ENCODE measurements around the gene NSUN6. TPM values are rescaled to one million over a fixed set of nuclear protein-coding genes. Genes with fewer than 3 reads are reported as not detected.

NSUN6 gene
- total RNA-seq, 4 donors from 2014 or later: 5.0 to 10.4 (median 5.7) TPM

- no peak overlapping the region for H3K4me3 ChIP-seq
- no peak overlapping the region for H3K27ac ChIP-seq (replicated peaks in 1 of 4)
- peaks cover 23 to 72% (median 60%) of the 10 kb centered on the region in 4 donors for H3K36me3 ChIP-seq
- no peak for DNase-seq (ENCODE audit: extremely low spot score)
- intact Hi-C loops (cut with DNase I): no loop called here
- TF ChIP-seq POLR2AphosphoS5 (IDR thresholded peaks at IDR 0.05) (no peak), POLR2A (IDR thresholded peaks at IDR 0.05; ENCODE audit: low read depth) (no peak), EP300 (IDR thresholded peaks at IDR 0.05) (no peak)
- TF ChIP-seq, protein P1, sequence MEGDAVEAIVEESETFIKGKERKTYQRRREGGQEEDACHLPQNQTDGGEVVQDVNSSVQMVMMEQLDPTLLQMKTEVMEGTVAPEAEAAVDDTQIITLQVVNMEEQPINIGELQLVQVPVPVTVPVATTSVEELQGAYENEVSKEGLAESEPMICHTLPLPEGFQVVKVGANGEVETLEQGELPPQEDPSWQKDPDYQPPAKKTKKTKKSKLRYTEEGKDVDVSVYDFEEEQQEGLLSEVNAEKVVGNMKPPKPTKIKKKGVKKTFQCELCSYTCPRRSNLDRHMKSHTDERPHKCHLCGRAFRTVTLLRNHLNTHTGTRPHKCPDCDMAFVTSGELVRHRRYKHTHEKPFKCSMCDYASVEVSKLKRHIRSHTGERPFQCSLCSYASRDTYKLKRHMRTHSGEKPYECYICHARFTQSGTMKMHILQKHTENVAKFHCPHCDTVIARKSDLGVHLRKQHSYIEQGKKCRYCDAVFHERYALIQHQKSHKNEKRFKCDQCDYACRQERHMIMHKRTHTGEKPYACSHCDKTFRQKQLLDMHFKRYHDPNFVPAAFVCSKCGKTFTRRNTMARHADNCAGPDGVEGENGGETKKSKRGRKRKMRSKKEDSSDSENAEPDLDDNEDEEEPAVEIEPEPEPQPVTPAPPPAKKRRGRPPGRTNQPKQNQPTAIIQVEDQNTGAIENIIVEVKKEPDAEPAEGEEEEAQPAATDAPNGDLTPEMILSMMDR (IDR thresholded peaks at IDR 0.05): no peak
- WGBS: 89% methylated on average over 3 of the region's 3 CpGs
- H3K9me3 ChIP-seq: no peaks in the 10 kb centered on the region
- H3K4me1 ChIP-seq: peaks cover 0 to 6% (median 5%) of the 10 kb centered on the region in 4 donors
- H3K27me3 ChIP-seq: no peaks in the 10 kb centered on the region
Measured at GRCh38 chr10:18516851-18517250, 134.5 kb downstream of the NSUN6 start.

- DNase-seq (ENCODE audit: extremely low spot score): no peak
- Histone ChIP-seq H3K27me3 (no peaks in the 10 kb centered on the region), H3K4me1 (no peaks in the 10 kb centered on the region), H3K36me3 (peaks cover 5 to 60% (median 41%) of the 10 kb centered on the region in 4 donors), H3K9me3 (no peaks in the 10 kb centered on the region), H3K4me3 (no peak overlapping the region), H3K27ac (replicated peaks in 1 of 4) (no peak overlapping the region)
- intact Hi-C loops (cut with DNase I): no loop called here
- TF ChIP-seq, protein P1 (IDR thresholded peaks at IDR 0.05): no peak
- TF ChIP-seq POLR2A (IDR thresholded peaks at IDR 0.05; ENCODE audit: low read depth): no peak
- no peak for TF ChIP-seq EP300 (IDR thresholded peaks at IDR 0.05)
- TF ChIP-seq POLR2AphosphoS5 (IDR thresholded peaks at IDR 0.05): no peak
Measured at GRCh38 chr10:18514537-18514936, 136.8 kb downstream of the NSUN6 start.

- Histone ChIP-seq H3K36me3 (peaks cover 0 to 53% (median 15%) of the 10 kb centered on the region in 4 donors), H3K4me3 (no peak overlapping the region), H3K9me3 (no peaks in the 10 kb centered on the region), H3K4me1 (peaks cover 3 to 25% (median 13%) of the 10 kb centered on the region in 4 donors), H3K27me3 (no peaks in the 10 kb centered on the region), H3K27ac (replicated peaks in 1 of 4) (no peak overlapping the region)
- TF ChIP-seq EP300 (IDR thresholded peaks at IDR 0.05): no peak
- TF ChIP-seq POLR2A (IDR thresholded peaks at IDR 0.05; ENCODE audit: low read depth): no peak
- TF ChIP-seq POLR2AphosphoS5 (IDR thresholded peaks at IDR 0.05): no peak
- TF ChIP-seq, protein P1 (IDR thresholded peaks at IDR 0.05): no peak
- intact Hi-C loops (cut with DNase I): no loop called here
- DNase-seq (ENCODE audit: extremely low spot score): no peak
- 83% methylated on average over 4 of the region's 4 CpGs for WGBS
Measured at GRCh38 chr10:18508587-18508986, 142.8 kb downstream of the NSUN6 start.

- H3K27me3 ChIP-seq: no peaks in the 10 kb centered on the region
- H3K27ac ChIP-seq (replicated peaks in 1 of 4): peak overlapping the region in 2 of 4 donors; percentile 14 to 16
- TF ChIP-seq EP300 (IDR thresholded peaks at IDR 0.05) (no peak), POLR2AphosphoS5 (IDR thresholded peaks at IDR 0.05) (no peak), POLR2A (IDR thresholded peaks at IDR 0.05; ENCODE audit: low read depth) (no peak)
- TF ChIP-seq, protein P1 (IDR thresholded peaks at IDR 0.05): no peak
- intact Hi-C loops (cut with DNase I): no loop called here
- H3K36me3 ChIP-seq: peaks cover 0 to 43% (median 5%) of the 10 kb centered on the region in 4 donors
- DNase-seq (ENCODE audit: extremely low spot score): no peak
- 64% methylated on average over 11 of the region's 11 CpGs for WGBS
- H3K4me1 ChIP-seq: peaks cover 9 to 35% (median 18%) of the 10 kb centered on the region in 4 donors
- no peaks in the 10 kb centered on the region for H3K9me3 ChIP-seq
- no peak overlapping the region for H3K4me3 ChIP-seq
Measured at GRCh38 chr10:18505456-18506118, 145.8 kb downstream of the NSUN6 start.
